Measurements from ENCODE around the gene UIMC1. TPM values are rescaled to one million over a fixed set of nuclear protein-coding genes. Genes with fewer than 3 reads are reported as not detected.

Gene UIMC1
- polyA plus RNA-seq, 1 donor (not counting 4 experiments of a cell fraction or from before 2014, with no cell fraction given): 29.0 TPM

- dilution Hi-C loops (cut with MboI; ENCODE audit: extremely low pct_ligation_motif_present, low sequenced_read_pairs): no loop called here
- no peak for FAIRE-seq
- no peak overlapping the region for H3K9ac ChIP-seq (ENCODE audit: control insufficient read depth, extremely low read depth, insufficient read depth, low read length)
- no peaks in the 10 kb centered on the region for H3K9me3 ChIP-seq (ENCODE audit: control insufficient read depth, low read depth, low read length)
- peaks cover 10 to 11% of the 10 kb centered on the region in 2 experiments for H3K36me3 ChIP-seq (ENCODE audit: control insufficient read depth in 2 of 2, extremely low read depth in 1 of 2, insufficient read depth in 2 of 2, low read length in 2 of 2)
- H4K20me1 ChIP-seq (ENCODE audit: control insufficient read depth, extremely low read depth, insufficient read depth, low read length): no peaks in the 10 kb centered on the region
- H2AFZ ChIP-seq (ENCODE audit: control insufficient read depth, low read length): no peak overlapping the region
- no peak overlapping the region for H3K4me2 ChIP-seq (ENCODE audit: control insufficient read depth, extremely low read depth, insufficient read depth, low read depth, low read length)
- no peaks in the 10 kb centered on the region for H3K79me2 ChIP-seq (ENCODE audit: control insufficient read depth, insufficient read depth, low read length)
- no peak overlapping the region for H3K27ac ChIP-seq (ENCODE audit: control insufficient read depth, insufficient read depth, low read length)
- no peaks in the 10 kb centered on the region for H3K9me1 ChIP-seq (ENCODE audit: control insufficient read depth, extremely low read depth, insufficient read depth, low read length)
- no peak for DNase-seq (ENCODE audit: low read depth, low spot score)
- TF ChIP-seq, protein P1, sequence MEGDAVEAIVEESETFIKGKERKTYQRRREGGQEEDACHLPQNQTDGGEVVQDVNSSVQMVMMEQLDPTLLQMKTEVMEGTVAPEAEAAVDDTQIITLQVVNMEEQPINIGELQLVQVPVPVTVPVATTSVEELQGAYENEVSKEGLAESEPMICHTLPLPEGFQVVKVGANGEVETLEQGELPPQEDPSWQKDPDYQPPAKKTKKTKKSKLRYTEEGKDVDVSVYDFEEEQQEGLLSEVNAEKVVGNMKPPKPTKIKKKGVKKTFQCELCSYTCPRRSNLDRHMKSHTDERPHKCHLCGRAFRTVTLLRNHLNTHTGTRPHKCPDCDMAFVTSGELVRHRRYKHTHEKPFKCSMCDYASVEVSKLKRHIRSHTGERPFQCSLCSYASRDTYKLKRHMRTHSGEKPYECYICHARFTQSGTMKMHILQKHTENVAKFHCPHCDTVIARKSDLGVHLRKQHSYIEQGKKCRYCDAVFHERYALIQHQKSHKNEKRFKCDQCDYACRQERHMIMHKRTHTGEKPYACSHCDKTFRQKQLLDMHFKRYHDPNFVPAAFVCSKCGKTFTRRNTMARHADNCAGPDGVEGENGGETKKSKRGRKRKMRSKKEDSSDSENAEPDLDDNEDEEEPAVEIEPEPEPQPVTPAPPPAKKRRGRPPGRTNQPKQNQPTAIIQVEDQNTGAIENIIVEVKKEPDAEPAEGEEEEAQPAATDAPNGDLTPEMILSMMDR (optimal IDR thresholded peaks at IDR 0.05 in 1 of 3, IDR thresholded peaks at IDR 0.05 in 1 of 3, conservative IDR thresholded peaks at IDR 0.05 in 1 of 3; ENCODE audit: extremely low read depth in 1 of 3, insufficient read depth in 2 of 3, low read length in 3 of 3): no peak
- TF ChIP-seq EZH2 (IDR thresholded peaks at IDR 0.05; ENCODE audit: low read length): no peak
- no peaks in the 10 kb centered on the region for H3K27me3 ChIP-seq (ENCODE audit: control insufficient read depth, extremely low read depth, insufficient read depth, low read length)
- no peaks in the 10 kb centered on the region for H3K4me1 ChIP-seq (ENCODE audit: control insufficient read depth, extremely low read depth, insufficient read depth, low read length)
- no peak overlapping the region for H3K4me3 ChIP-seq (ENCODE audit: control insufficient read depth in 2 of 3, extremely low read depth in 1 of 3, insufficient read depth in 2 of 3, low read depth in 1 of 3, low read length in 3 of 3)
Observed at GRCh38 chr5:176944268-176944667, 62.3 kb downstream of the UIMC1 start.

- H3K27me3 ChIP-seq (ENCODE audit: control insufficient read depth, extremely low read depth, insufficient read depth, low read length): no peaks in the 10 kb centered on the region
- no peak overlapping the region for H3K4me2 ChIP-seq (ENCODE audit: control insufficient read depth, extremely low read depth, insufficient read depth, low read depth, low read length)
- peaks cover 8 to 9% of the 10 kb centered on the region in 2 experiments for H3K36me3 ChIP-seq (ENCODE audit: control insufficient read depth in 2 of 2, extremely low read depth in 1 of 2, insufficient read depth in 2 of 2, low read length in 2 of 2)
- no peak overlapping the region for H3K4me3 ChIP-seq (ENCODE audit: control insufficient read depth in 2 of 3, extremely low read depth in 1 of 3, insufficient read depth in 2 of 3, low read depth in 1 of 3, low read length in 3 of 3)
- dilution Hi-C loops (cut with MboI; ENCODE audit: extremely low pct_ligation_motif_present, low sequenced_read_pairs): no loop called here
- no peak overlapping the region for H2AFZ ChIP-seq (ENCODE audit: control insufficient read depth, low read length)
- H4K20me1 ChIP-seq (ENCODE audit: control insufficient read depth, extremely low read depth, insufficient read depth, low read length): no peaks in the 10 kb centered on the region
- TF ChIP-seq EZH2 (IDR thresholded peaks at IDR 0.05; ENCODE audit: low read length): no peak
- TF ChIP-seq, protein P1 (optimal IDR thresholded peaks at IDR 0.05 in 1 of 3, IDR thresholded peaks at IDR 0.05 in 1 of 3, conservative IDR thresholded peaks at IDR 0.05 in 1 of 3; ENCODE audit: extremely low read depth in 1 of 3, insufficient read depth in 2 of 3, low read length in 3 of 3): no peak
- H3K9me3 ChIP-seq (ENCODE audit: control insufficient read depth, low read depth, low read length): no peaks in the 10 kb centered on the region
- no peaks in the 10 kb centered on the region for H3K9me1 ChIP-seq (ENCODE audit: control insufficient read depth, extremely low read depth, insufficient read depth, low read length)
- no peak for FAIRE-seq
- no peaks in the 10 kb centered on the region for H3K4me1 ChIP-seq (ENCODE audit: control insufficient read depth, extremely low read depth, insufficient read depth, low read length)
- H3K9ac ChIP-seq (ENCODE audit: control insufficient read depth, extremely low read depth, insufficient read depth, low read length): no peak overlapping the region
- no peaks in the 10 kb centered on the region for H3K79me2 ChIP-seq (ENCODE audit: control insufficient read depth, insufficient read depth, low read length)
- no peak for DNase-seq (ENCODE audit: low read depth, low spot score)
- no peak overlapping the region for H3K27ac ChIP-seq (ENCODE audit: control insufficient read depth, insufficient read depth, low read length)
Observed at GRCh38 chr5:176943816-176944215, 62.8 kb downstream of the UIMC1 start.
